Femur (tissue), 1 donor: ENCODE data around the gene KIRREL3.

ENCODE experiments used
- DNase-seq: peaks from one replicate; pipeline ENCODE4 v3.0.0-alpha.2; 2017

The KIRREL3 gene

DNA sequence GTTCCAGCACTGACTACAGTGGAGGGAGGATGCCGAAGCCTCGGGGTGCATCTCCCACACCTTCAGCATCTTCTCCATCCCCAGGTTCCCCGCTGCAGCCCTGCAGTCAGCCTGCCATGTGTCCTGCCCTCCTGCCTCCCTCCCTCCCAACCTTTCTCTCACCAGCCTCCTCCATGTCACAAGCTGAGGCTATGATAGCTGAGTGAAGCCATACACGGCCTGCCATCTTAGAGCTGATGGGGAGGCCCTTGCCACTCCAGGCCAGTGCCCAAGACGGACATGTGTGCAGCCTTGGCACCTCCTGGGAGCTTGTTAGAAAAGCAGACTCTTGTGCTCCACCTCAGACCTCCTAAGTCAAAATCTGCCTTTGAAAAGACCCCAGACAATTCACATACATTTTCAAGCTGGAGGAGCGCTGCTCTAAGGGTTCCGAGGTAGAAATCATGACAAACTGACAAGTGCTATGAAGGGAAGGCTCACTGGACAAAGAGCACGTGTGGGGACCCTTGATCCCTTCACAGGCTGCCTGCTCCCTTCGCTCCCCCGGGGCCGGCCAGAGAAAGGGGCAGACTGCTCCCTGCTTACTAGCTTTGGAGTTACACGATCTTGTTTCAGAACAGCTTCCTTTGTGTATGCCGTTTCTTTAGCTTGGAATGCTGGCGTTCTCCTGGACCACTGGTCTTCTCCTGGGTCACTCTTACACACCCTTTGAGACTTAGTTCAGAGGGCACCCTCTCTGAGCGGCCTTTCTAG is 521.2 kb downstream of the KIRREL3 start:
- DNase-seq = no peak

DNA sequence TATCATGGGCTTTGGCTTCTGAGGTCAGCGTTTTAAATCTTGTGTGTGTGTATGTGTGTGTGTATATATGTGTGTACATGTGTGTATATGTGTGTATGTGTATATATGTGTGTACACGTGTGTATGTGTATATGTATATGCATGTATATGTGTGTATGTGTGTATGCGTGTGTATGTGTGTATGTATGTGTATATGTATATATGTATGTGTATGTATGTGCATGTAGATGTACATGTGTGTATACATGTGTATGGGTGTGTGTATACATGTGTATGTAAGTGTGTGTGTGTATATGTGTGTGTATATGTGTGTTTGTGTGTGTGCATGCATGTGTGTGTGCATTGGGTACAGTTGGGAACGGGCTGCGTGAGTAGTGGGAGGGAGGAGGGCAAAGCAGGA is 522.1 kb downstream of the KIRREL3 start:
- no peak for DNase-seq

DNA sequence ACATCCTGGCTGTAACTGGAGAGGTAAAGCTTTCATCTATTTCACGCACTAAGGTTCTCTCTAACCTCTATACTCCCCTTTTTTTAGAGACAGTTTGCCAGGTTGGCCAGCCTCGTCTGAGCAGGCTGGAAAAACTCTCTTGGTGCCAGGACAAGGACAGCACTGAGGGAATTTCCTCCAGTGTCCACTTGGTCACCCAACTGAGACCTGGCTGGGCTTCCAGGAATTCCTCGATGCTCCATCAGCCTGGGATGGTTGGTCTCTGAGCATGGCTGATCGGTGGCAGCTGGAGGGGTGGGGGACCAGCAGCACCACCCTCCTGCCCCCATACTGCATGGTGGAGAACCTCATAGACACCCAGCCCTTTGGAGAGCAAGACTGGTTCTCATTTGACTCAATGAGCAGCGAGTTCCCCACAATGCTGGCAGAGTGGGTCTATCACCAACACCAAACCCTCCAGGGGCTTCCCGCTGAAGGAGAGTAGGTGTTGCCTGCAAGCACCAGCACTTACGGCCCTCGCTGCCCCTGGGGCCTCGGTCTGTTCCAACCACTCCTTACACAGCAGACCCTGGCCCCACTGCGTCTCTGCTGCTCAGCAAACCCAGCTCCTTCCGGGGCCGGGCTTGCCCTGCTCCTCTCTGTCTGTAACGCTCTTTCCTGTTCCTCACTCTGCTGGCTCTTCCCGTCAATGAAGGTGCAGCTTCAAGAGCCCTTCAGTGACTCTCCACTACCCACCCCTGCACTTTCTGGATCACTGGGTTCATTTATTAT is 522.9 kb downstream of the KIRREL3 start:
- DNase-seq = no peak

DNA sequence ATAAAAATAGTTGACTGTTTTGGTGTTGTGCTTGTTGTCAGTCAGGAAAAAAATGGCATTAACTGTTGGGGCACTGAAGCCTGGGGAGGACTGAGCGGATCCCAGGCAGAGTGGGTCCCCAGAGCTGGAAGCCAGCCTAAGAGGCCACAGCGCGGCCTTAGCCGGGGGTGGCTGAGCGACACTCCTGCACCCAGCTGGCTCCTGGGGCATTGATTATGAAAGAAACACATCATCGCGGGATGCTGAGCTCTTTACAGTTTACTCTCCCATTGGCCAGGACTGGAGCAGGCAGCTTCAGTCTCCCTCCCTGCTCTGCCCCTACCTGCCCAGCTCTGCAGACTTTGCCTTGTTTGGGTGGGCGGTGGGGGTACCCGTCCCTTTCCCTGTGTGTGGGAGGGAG is 523.6 kb downstream of the KIRREL3 start:
- no peak for DNase-seq

DNA sequence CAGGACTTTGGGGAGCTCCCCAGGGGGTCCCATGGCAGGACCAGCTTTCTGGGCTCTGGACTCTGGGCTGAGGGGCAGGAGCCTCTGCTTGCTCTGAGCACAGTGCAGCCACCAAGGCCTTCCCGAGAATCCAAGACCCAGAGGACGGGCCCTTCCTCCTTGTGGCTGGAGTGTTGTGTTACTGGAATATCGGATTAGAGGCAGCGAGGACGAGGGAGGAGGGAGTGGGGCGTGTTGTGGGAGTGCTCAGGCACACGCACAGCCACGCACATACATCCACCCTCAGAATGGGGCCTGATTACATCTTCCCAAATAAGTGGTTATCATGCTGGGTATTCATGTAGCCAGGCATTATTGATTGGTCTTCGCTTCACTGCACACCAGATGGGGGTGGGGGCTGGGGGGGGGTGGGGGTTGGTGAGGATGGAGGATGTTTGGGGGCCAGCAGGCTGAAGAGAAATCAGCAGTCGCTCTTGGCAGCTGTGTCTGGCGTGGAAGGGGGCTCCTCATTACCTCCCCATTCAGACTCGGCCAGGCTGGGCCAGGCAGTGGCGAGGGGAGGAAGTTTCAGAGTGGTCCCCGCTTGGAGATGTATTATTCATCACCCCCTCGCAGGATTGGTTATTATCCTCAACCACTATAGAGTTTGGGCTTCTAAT is 524.2 kb downstream of the KIRREL3 start:
- no peak for DNase-seq

DNA sequence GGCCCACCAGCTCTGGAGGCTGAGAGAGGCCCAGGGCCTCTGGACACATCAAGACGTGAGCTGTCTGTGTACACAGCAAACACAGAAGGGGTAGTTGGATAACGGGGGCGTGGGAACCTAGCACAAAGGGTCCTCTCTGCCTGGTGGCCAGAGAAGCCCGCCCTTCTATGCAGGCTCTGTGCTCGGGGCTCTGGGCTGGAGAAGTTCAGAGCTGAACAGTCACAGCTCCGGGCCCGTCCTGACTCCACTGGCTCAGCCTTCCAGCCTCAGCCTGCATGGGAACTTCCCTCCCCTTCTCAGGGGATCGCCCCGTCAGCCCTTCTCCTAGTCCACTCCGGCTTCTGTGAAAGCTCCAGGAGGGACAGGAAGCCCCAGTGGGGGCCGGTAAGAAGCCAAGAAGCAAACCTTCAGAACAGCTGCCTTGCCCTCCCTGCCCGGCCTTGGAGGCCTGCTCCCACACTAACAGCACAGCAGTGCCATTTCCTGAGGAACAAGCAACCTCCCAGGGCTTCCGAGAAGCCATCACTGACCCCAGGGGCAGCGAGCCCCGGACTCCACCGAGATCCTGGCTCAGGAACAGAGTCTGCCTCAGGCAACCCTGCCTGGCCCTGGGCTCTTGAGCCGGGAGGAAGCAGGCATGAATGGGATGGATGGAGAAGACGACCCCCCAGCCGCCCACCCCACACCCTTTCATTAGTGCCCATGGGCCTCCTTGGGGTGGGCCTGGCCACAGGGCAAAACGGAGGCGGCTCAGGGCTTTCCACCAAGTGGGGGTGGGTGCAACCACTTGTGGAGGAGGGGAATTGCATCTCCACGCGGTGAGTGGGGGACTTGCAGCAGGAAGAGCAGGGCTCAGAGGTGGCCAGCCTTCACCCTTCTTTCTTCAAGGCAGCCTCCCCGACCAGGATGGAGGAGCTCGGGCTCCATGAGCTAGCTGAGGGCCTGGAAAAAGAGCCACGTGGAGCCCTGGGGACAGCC is 525.3 kb downstream of the KIRREL3 start:
- DNase-seq = no peak

DNA sequence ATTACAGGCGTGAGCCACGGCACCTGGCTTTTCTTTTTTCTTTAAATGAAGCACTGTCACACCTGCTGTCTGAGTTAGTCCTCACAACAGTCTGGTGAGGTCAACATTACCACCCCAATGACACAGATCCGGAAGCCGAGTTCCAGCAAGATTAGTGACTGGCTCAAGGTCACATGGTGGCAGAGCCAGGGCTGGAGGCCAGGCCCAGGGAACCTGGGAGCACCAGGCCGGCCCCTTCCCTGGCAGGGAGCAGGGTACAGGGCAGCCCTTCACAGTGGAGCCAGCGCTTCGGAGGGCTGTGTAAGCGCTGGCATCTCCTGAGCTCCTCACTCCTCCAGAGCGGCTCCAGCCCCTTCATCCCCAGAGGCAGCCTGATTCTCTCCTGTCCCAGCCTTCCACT is 526.4 kb downstream of the KIRREL3 start:
- DNase-seq = no peak

DNA sequence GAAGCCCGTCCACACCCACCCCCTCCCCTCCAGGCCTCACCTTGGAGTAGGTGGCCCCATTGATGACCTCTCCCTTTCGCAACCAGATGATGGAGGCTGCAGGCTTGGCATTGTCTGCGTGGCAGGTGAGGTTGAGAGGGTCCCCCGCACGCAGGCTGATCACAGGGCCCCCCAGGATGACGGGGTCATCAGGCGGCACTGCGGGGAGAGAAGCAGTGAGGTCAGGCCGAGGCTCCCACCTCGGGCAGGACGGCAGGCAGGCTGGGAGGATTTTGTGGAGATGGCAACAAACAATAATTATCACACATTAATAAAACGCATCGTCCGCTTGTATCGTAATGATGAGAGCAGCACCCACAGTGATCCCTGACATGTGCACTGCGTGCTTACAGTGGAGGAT is 527.3 kb downstream of the KIRREL3 start:
- no peak for DNase-seq

DNA sequence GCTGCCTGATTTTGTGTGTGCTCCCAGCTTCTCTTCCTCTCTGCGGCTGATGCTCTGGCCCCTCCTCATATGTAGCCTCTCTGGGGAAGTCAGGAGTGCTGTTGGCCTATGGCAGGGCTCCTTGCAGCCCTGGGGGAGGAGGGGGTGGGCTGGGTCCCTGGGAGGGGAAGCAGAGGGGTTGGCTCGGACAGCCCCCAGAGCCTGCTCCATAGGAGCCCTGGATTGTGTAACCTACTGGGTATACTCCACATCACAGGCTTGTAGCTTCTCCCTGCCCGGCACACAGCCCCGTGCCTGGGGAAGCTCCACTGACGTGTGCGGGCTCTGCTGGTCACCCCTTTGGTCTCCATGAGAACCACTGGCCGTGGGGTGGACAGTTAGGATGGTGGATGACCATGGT is 531.3 kb downstream of the KIRREL3 start:
- DNase-seq = no peak

DNA sequence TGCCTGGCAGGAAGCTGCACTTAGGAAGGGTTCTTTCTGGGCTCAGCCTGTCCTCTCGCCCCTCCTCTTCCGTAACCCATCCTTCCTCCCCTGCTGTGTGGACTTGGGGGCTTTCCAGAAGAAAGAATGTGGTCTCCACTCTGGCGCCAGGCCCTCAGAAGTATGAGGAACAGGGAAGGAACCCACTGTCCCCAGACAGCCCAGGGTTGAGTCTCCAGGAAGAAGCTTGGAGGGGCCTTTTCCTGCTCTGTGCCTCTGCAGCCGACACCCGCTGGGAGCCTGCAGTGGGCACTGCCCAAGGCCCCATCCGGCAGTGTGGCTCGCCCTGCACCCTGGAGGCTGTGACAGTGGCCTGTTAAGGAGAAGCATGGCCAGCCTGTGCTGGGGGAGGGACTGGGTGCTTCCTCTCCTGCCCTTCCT is 532.5 kb downstream of the KIRREL3 start:
- peak; percentile 35 for DNase-seq

DNA sequence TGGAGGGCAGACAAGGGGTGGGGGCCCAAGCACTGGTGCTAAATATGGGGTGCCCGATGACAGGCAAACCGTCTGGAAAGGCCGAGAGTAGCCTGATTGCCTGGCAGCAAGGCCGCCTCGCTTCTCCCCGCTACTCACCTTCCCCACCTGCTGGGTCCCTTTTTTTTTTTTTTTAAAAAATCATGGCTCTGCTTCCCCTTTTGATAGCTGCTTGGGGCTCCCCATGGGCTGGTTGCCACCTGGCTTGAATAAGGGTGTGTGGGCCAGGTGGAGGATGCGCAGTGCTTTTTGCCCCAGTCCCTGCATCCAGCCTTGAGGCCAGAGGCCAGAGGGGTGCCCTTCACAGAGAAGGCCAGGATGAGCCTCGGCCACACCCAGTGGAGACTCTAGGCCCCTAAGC is 533.1 kb downstream of the KIRREL3 start:
- no peak for DNase-seq

DNA sequence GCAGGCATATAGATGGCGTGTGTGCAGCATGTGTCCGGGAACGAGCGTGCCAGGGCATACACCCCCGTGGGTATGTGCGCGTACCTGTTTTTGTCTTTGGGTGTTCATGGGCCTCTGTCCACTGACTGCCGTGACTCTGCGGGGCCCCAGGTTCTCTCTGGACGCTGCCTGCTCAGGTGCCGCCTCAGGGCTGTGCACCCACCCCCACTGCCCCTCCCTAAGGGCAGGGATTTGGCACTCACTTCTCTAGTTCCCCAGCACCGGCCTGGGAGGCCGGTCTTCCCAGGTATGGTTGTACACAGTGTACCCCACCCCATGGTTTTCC is 533.6 kb downstream of the KIRREL3 start:
- DNase-seq = no peak

DNA sequence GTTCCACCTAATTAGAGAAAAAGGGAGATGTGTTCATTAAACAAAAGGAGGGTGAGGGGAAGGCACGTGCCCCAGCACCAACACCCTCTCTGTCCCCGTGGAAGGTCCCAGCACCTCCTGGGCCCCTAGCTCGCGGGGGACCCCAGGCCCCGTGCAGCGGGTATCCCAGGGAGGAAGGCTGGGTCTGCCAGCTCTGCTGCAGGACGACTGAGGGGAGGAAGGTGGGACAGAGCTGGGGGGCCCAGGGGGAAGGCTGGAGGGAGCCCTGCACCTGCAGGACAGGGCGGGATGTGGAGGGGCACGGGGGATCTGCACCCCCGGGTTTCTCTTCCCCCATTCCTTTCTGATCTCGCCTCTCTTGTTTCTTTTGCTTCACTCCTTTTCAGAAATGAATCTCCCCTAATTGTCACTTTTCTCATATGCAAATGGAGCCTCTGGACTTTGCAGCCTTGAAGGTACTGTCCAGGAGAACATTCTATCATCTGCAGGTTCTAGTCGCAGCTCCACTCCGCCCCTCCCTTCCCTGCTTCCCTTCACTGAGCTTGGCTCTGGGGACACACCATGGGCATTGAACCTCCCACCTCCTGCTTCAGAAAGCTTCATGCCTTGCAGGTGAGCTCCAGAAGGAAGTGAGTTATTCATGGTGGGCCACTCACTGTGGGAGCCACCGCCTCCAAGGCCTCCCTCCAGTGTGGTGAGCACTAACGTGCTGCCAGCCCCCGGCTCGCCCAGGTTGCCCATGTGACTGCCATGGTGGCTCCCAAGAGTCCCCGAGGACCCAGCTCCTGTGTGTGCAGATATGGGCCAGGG is 534.1 kb downstream of the KIRREL3 start:
- DNase-seq = no peak

DNA sequence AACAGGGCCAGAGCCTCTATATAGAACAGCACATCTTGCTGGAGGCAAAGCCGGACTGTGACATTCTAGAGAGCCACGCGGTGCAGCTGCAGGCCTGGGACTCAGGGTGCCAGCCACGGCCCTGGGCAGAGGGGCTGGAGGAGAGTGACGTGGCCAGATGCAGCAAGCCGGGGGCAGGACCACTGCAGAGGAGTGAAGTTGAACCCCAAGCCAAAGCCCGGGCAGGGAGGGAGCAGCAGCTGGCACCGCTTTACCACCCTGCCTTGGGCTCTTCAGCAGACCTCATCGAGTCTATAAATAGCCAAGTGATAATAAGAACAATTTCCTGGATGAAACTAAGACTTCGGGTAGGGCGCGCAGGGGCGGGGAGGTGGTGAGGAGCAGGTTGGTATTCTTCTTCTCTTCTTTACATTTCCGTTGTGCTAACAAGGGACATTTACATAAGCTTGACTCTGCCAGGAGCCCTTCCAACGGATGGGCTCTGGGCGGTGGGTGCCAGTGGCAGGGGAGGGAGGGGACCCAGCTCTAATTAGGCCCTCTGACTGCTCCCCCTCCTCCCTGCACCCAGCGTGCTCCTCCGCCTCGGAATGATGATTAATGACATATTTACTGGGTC is 534.9 kb downstream of the KIRREL3 start:
- peak; percentile 71 for DNase-seq

DNA sequence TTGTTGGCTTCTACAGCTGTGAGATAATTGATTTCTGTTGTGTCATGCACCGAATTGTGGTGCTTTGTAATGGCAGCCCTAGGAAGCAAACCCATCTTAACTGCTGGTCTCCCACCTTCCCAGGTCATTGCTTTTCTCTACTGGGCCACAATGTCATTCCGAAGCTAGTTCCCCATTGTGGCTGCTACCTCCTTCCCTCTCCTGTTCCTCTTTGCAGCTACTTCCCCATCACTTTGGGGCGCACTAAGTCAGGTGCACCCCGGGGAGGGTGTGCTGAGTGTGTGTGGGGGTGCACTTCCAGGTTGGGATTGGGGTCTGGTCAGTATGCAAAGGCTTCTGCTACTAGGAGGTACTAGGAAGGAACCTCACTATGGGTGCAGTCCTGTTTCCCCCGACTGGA is 535.8 kb downstream of the KIRREL3 start:
- no peak for DNase-seq

DNA sequence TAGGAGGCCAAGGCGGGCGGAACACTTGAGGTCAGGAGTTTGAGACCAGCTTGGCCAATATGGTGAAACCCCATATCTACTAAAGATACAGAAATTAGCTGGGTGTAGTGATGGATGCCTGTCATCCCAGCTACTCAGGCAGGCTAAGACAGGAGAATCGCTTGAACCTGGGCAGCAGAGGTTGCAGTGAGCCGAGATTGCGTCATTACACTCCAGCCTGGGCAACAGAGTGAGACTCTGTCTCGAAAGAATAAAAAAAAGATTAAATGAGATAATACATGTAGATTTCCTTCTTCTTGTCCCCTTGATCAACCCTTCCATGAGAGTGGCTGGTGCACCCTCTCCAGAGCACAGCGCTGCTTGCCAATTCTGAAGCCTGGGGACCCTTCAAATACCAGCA is 538.1 kb downstream of the KIRREL3 start:
- DNase-seq = no peak

DNA sequence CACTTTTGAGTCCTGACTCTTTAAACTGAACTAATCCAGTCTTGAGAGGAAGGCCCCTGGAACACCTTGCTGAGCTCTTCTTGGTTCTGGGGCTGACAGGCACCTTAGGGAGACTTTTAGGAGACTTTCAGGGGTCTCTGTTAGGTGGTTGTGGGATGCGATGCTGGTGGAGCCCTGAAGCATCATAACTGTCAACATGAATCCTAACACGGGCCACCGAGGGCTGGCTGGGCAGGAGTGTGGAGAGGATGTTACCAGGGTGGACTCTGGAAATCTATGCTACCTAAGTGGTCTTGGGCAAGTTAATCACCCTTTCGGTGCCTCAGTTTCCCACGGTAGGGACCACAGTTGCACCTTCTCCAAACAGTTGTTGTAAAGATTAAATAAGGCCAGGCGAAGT is 538.6 kb downstream of the KIRREL3 start:
- DNase-seq = no peak

DNA sequence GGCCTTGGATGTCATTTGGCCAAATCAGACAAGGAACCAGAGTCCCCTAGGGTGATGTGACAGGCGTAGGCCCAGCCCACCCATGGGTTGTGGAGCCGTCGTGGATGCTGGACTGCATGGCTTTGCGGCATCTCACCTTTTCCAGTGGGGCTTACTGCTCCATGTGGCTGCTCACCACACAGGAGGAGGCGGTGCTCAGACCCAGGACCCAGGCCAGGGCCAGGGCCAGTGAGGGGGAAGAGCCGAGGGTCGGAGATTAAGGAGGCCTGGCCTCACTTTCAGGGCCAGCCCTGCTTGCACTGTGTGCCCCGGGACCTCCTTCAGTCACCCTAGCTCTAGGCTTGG is 539.5 kb downstream of the KIRREL3 start:
- no peak for DNase-seq

DNA sequence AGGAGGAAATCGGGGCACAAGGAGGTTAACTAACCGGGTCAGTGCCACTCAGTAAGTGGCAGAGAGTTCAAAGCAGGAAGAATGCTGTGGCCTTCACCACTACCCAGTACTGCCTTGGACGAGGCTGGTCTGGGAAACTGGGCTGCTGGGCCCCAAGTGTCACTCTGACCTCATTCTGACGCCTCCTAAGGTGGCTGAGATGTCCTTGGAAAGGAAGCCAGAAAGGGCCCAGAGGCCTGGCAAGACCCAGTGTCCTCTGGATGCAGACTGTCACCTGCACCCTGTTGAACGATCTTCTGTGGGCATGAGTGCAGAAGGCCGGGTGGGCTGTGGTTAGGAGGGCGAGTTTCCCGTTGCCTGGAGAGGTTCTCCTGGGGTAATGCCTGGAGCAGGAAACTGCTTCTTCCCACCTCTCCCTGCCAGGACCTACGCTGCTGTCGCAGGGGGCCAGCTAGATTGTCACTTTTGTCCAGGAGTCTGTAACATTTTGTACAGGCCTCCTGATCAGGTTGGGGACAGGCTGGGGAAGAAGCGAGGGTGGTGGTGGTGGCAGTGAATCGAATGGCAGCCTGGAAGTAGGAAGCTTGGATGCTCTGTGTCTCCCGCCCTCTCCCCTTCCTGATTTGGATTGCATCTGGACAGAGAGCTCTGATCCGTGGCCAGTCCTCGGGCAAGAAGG is 540.0 kb downstream of the KIRREL3 start:
- no peak for DNase-seq

DNA sequence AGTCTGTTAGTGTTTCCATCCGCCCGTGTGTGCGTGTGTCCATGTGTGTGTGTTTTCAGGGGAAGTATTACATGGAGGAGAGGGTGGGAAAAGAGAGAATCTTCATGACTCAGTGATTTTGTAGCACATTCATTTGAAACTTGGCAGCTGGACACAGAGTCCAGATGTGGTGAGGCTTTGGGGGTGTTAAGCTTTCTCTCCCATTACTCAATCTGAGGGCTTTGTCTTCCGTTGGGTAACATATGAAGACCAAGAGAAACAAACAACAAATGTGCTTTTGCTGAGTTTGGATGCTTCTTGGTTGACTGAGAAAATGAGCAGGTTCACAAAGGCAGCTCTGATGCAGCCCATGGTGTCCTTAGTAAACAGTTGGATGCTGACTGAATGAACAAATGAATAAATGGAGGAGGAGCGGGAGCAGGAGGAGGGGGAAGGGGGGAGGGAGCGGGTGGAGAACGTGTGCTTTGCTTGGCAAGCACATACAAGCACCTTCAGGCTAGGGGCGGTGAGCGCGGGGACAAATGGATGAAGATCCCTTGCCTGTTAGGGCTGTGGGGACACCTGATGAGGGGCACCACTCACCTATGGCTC is 540.8 kb downstream of the KIRREL3 start:
- peak; percentile 63 for DNase-seq

DNA sequence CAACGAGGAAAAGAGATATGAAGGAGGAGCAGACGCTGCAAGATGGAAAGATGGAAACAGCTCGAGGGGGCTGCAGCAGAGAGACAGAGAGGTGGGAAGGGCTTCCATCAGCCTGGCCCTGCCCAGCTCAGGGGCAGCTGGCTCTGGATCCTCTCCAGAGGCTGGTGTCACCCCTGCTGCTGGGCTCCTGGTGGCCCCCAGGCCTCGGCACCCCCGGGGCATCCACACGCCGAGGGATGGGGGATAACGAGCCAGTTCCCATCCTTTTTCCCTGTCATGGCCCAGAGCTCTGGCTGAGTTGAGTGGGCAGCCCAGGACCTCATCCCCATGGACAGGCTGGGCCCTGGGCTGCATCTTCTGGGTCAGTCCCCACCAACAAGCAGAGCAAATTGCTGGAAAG is 542.8 kb downstream of the KIRREL3 start:
- DNase-seq = no peak
